ENCODE results near the gene UGT2B7.
"Not testable (repeated sequence)": the region's sequence is repeated elsewhere in the genome, so short reads cannot be mapped to it uniquely, and the experiment has no call there.

The UGT2B7 gene

DNA sequence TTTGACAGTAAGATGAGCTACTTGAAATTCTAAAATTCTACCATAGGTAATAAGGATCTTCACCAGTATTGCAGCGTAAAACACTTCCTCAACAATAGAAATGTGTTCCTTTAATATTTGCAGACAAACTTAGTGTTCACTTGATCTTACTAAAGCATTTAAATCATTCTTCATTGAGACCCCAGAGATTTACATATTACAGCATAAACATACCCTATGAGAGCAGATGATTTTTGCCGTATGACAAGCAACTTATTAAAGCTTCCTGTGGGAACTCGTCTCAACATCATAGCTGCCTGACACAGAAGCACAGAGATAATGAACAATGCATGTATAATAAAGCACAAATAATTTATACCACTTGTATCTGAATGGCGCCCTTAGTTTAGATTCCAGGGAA is 3.6 kb downstream of the UGT2B7 start:
- no peak for TF ChIP-seq CTCF (IDR thresholded peaks at IDR 0.05; ENCODE audit: borderline replicate concordance, insufficient read depth, low read depth, low read length)
- no peak overlapping the region for H3K4me3 ChIP-seq (ENCODE audit: low read depth, low read length)

DNA sequence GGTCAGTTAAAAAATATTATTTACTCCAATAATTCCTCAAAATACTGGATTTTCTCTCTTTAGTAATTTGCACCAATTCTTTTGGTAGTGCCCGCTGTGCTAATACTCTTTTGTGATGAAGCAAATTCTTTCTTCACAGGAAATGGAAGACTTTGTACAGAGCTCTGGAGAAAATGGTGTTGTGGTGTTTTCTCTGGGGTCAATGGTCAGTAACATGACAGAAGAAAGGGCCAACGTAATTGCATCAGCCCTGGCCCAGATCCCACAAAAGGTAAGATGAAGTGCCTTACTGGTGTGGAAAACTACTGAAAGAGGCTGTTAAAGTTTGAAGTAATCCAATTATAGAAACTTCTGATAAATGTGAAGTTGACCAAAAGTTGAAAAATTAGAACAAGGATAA is 6.4 kb downstream of the UGT2B7 start:
- not testable (repeated sequence) for H3K4me3 ChIP-seq (ENCODE audit: low read depth, low read length)

DNA sequence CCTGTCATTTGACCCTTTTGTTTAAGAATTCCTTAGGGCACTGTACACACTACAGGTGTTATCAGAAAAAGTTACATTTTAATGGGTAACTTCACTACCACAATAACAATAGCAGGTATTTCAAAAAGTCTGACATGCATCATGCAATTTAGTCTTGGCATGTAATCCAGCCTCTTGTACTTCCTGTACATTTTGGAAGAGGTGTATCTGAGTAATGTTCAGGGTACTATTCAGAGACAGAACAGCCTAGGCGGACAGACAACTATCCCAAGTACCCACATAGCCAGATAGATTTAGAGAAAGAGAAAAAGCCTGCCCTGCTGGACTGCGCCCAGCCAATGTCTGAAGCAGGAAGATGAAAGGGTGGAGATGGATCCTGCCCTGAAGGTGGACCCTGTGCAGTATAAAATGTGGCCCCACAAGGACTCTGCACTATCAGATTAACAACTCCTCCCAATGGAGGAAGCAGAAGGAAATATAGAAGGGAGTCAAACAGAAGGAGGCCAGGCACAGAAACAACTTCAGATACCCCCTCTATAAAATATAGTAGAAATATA is 8.5 kb downstream of the UGT2B7 start:
- no peak for TF ChIP-seq CTCF (IDR thresholded peaks at IDR 0.05; ENCODE audit: borderline replicate concordance, insufficient read depth, low read depth, low read length)
- H3K4me3 ChIP-seq (ENCODE audit: low read depth, low read length), result no peak overlapping the region

- not testable (repeated sequence) for H3K4me3 ChIP-seq (ENCODE audit: low read depth, low read length)
Observed at GRCh38 chr4:69115151-69115850, 19.0 kb downstream of the UGT2B7 start.

GRCh38 chr4:69115851-69116213 is 19.6 kb downstream of the UGT2B7 start:
- TF ChIP-seq CTCF (IDR thresholded peaks at IDR 0.05; ENCODE audit: borderline replicate concordance, insufficient read depth, low read depth, low read length), result no peak
- H3K4me3 ChIP-seq (ENCODE audit: low read depth, low read length), result no peak overlapping the region

- no peak overlapping the region for H3K4me3 ChIP-seq (ENCODE audit: low read depth, low read length)
- no peak for TF ChIP-seq CTCF (IDR thresholded peaks at IDR 0.05; ENCODE audit: borderline replicate concordance, insufficient read depth, low read depth, low read length)
Observed at GRCh38 chr4:69116645-69117321, 20.5 kb downstream of the UGT2B7 start.

DNA sequence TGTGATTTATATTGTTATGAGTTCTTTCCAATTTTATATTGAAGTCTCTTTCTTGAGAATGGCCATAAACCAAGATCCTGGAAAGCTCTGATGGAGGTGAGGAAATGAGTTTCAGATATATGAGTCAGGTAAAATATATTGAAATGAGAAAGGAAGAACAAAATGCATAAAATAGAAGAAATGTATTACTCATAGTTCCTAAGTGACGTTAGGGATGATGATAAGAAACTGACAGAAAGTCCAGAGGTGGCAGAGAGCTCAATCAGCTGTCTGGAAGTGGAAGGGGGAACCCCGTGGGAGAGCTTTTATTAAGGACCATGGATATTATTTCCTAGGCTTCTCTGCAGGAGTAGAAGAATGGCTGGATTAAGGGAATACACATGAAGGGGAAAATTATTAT is 24.6 kb downstream of the UGT2B7 start:
- no peak for TF ChIP-seq CTCF (IDR thresholded peaks at IDR 0.05; ENCODE audit: borderline replicate concordance, insufficient read depth, low read depth, low read length)
- no peak overlapping the region for H3K4me3 ChIP-seq (ENCODE audit: low read depth, low read length)

GRCh38 chr4:69122476-69122875 is 26.2 kb downstream of the UGT2B7 start:
- no peak overlapping the region for H3K4me3 ChIP-seq (ENCODE audit: low read depth, low read length)
- TF ChIP-seq CTCF (IDR thresholded peaks at IDR 0.05; ENCODE audit: borderline replicate concordance, insufficient read depth, low read depth, low read length), result no peak
